Measurements from ENCODE around the gene SRRD. TPM values are rescaled to one million over a fixed set of nuclear protein-coding genes. Genes with fewer than 3 reads are reported as not detected.

SRRD gene
- total RNA-seq, 4 donors from 2014 or later: 5.3 to 20.1 (median 13.9) TPM

DNA sequence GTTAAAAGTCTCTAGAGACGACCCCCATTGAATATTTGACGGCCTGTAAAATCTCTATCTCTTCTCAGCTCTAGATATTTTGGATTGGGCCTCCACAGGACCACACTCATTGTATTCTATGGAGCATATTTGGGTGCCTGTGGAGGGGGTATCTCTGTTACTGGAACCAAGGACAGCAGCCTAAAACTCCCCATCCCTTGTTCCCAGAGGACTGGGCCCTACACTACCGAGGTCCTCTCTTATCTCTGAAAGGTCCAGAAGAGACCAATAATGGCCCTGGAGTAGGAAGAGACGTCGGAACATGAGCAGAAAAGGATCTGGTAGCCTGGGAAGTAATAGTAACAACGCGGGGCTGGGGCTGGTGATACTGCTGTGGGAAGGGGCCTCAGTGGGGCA is 636 bp upstream of the SRRD start:
- no peak for DNase-seq
- intact Hi-C loops (cut with DNase I; ENCODE audit: low total_unique reads): no loop called here
- Histone ChIP-seq H3K4me1 (peaks cover 14 to 27% of the 10 kb centered on the region in 2 donors), H3K27me3 (no peaks in the 10 kb centered on the region), H3K9me3 (no peaks in the 10 kb centered on the region), H3K4me3 (peak overlapping the region; percentile 80 to 96), H3K27ac (peak overlapping the region; percentile 88 to 94), H3K36me3 (no peaks in the 10 kb centered on the region)
- TF ChIP-seq POLR2A (IDR thresholded peaks at IDR 0.05): no peak
- TF ChIP-seq, protein P1, sequence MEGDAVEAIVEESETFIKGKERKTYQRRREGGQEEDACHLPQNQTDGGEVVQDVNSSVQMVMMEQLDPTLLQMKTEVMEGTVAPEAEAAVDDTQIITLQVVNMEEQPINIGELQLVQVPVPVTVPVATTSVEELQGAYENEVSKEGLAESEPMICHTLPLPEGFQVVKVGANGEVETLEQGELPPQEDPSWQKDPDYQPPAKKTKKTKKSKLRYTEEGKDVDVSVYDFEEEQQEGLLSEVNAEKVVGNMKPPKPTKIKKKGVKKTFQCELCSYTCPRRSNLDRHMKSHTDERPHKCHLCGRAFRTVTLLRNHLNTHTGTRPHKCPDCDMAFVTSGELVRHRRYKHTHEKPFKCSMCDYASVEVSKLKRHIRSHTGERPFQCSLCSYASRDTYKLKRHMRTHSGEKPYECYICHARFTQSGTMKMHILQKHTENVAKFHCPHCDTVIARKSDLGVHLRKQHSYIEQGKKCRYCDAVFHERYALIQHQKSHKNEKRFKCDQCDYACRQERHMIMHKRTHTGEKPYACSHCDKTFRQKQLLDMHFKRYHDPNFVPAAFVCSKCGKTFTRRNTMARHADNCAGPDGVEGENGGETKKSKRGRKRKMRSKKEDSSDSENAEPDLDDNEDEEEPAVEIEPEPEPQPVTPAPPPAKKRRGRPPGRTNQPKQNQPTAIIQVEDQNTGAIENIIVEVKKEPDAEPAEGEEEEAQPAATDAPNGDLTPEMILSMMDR (IDR thresholded peaks at IDR 0.05): no peak

DNA sequence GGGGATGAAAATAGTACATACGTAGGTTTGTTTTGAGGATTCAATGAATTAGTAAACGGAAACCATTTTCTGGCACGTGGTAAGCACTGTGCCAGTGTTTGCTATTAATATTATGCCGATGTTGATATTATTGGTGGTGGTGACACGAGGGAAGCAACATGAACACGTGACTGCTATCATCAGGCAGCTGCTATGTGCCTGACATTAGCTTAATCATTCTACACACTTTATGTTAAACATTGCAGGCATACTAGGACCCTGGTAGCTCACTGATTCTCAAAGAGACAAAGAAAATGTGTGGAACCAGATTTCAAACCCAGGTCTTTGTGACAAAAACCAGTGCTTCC is 656 bp downstream of the SRRD start:
- Histone ChIP-seq H3K36me3 (no peaks in the 10 kb centered on the region), H3K27me3 (no peaks in the 10 kb centered on the region), H3K9me3 (no peaks in the 10 kb centered on the region), H3K4me3 (peak overlapping the region; percentile 80 to 96), H3K4me1 (peaks cover 14 to 24% of the 10 kb centered on the region in 2 donors), H3K27ac (peak overlapping the region; percentile 88 to 94)
- no peak for TF ChIP-seq POLR2A (IDR thresholded peaks at IDR 0.05)
- TF ChIP-seq, protein P1 (IDR thresholded peaks at IDR 0.05): no peak
- DNase-seq: no peak
- intact Hi-C loops (cut with DNase I; ENCODE audit: low total_unique reads): no loop called here

DNA sequence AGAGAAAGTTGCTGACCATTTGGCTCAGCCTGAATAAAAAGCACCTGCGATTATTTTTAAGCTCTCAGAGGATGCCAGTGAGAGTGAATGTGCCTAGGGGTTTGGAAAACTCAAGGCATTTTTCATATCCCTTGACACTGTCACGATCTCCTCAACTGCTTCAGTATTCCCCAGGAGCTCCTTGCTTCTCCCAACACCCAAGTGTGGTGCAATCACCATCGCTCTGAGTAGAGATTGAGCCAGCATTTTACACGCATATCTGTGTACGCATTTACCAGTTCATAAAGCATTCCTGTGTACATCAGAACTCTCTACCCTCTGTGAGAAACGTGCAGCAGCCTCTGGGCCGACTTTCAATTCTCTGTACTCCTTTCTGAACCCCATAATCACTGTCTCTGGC is 1.3 kb downstream of the SRRD start:
- no peaks in the 10 kb centered on the region for H3K27me3 ChIP-seq
- peak overlapping the region in 1 of 2 donors; percentile 94 for H3K27ac ChIP-seq
- no peak overlapping the region for H3K4me3 ChIP-seq
- H3K9me3 ChIP-seq: no peaks in the 10 kb centered on the region
- no peak for TF ChIP-seq POLR2A (IDR thresholded peaks at IDR 0.05)
- TF ChIP-seq, protein P1 (IDR thresholded peaks at IDR 0.05): no peak
- H3K4me1 ChIP-seq: peaks cover 13 to 19% of the 10 kb centered on the region in 2 donors
- no peaks in the 10 kb centered on the region for H3K36me3 ChIP-seq
- no peak for DNase-seq
- intact Hi-C loops (cut with DNase I; ENCODE audit: low total_unique reads): no loop called here

DNA sequence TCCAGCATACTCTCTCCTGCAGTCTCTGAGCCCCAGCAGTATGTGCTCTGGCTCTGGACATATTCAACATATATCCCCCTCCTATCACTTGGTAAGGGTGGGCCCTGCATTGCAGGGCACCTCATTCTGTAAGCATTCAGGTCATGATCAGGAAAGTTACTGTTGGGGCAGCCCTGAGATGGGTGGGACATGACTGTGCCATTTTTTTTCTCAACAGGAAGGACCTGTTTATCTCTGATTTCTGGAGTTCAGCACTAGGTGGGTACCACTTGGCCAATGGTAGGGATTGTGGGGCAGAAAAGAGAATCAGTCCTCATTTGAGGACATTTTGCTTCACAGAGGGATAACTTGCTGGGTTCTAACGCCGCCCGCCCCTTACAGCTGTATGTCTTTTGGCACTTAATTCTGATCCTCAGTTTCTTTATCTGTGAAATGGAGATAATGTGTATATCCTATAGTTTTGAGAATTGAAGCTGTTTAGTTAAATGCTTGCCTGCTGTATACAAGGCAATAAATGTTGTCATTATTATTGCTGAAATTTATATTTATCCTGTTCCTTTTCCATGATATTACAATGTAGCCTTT is 2.2 kb downstream of the SRRD start:
- Histone ChIP-seq H3K27ac (no peak overlapping the region), H3K36me3 (no peaks in the 10 kb centered on the region)
- intact Hi-C loops (cut with DNase I; ENCODE audit: low total_unique reads): no loop called here

DNA sequence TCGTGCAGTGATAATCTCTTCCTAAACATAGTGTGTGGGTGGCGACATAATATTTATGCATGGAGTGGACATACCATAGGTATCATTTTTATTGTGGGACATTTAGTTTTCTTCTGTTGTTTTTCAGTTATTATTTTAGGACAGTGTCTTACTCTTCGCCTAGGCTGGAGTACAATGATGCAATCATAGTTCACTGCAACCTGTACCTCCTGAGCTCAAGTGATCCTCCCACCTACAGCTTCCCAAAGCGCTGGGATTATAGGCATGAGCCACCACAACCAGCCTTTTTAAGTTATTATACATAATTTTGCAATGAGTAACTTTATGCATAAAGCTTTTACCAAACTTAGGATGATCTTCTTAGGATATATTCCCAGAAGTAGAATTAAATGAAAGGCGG is 2.7 kb downstream of the SRRD start:
- Histone ChIP-seq H3K36me3 (no peaks in the 10 kb centered on the region), H3K27ac (no peak overlapping the region), H3K4me3 (no peak overlapping the region), H3K9me3 (no peaks in the 10 kb centered on the region), H3K27me3 (no peaks in the 10 kb centered on the region), H3K4me1 (peaks cover 7 to 19% of the 10 kb centered on the region in 2 donors)
- no peak for DNase-seq
- TF ChIP-seq, protein P1 (IDR thresholded peaks at IDR 0.05): no peak
- TF ChIP-seq POLR2A (IDR thresholded peaks at IDR 0.05): no peak
- intact Hi-C loops (cut with DNase I; ENCODE audit: low total_unique reads): no loop called here

More for the DNA sequence above, 2.2 kb downstream of the SRRD start:
- Histone ChIP-seq H3K9me3 (no peaks in the 10 kb centered on the region), H3K4me3 (no peak overlapping the region), H3K27me3 (no peaks in the 10 kb centered on the region), H3K4me1 (peaks cover 7 to 19% of the 10 kb centered on the region in 2 donors)
- TF ChIP-seq, protein P1 (IDR thresholded peaks at IDR 0.05): no peak
- TF ChIP-seq POLR2A (IDR thresholded peaks at IDR 0.05): no peak
- no peak for DNase-seq

Measured in uterus (tissue), 4 donors.